BJ (cell line): ENCODE data around the gene ICE2. TPM values are rescaled to one million over a fixed set of nuclear protein-coding genes. Genes with fewer than 3 reads are reported as not detected.

ENCODE experiments used
- CTCF ChIA-PET: fragments of 350-600 bp; formaldehyde crosslinking; extraction: SDS; loops from one replicate; lab custom pipeline; 2021; ENCODE audit warnings: antibody characterized with exemption, inconsistent platforms; lab: Yijun Ruan, JAX
- POLR2A ChIA-PET: fragments of 300-600 bp; sonication (Branson Sonifier 250); formaldehyde crosslinking; extraction: SDS; loops from one replicate; lab custom pipeline; 2021; ENCODE audit warnings: antibody characterized with exemption; lab: Charles Lee
- DNase-seq: peaks from one replicate; pipeline ENCODE4 v3.0.0-alpha.2; 2011; ENCODE audit warnings: low read depth
- H3K27me3 ChIP-seq: 2 replicates; pipeline ENCODE4 v1.6.0; 2011; ENCODE audit warnings: low read length; ENCODE audit not compliant: control insufficient read depth, insufficient read depth
- H3K36me3 ChIP-seq: 2 replicates; pipeline ENCODE4 v1.5.1; 2011; ENCODE audit warnings: low read length; ENCODE audit not compliant: control insufficient read depth, insufficient read depth
- H3K4me3 ChIP-seq: 2 replicates; pipeline ENCODE4 v1.5.1; 2011; ENCODE audit warnings: low read depth, mild to moderate bottlenecking, control low read depth, low read length
- polyA plus RNA-seq: library from polyadenylated mRNA; depleted of rRNA; stranded (reverse); fragments of >200 nt; gene quantifications from 2 replicates; pipeline ENCODE4 v1.2.3, GENCODE V29; 2011
- TF ChIP-seq, protein P1 (sequence below): IDR thresholded peaks from 2 replicates; pipeline ENCODE4 v1.5.1; 2011; ENCODE audit warnings: low read depth, mild to moderate bottlenecking, control low read depth, inconsistent platforms, low read length, moderate library complexity; ENCODE audit not compliant: insufficient read depth

The ICE2 gene
- polyA plus RNA-seq, 1 experiment = 19.4 TPM

DNA sequence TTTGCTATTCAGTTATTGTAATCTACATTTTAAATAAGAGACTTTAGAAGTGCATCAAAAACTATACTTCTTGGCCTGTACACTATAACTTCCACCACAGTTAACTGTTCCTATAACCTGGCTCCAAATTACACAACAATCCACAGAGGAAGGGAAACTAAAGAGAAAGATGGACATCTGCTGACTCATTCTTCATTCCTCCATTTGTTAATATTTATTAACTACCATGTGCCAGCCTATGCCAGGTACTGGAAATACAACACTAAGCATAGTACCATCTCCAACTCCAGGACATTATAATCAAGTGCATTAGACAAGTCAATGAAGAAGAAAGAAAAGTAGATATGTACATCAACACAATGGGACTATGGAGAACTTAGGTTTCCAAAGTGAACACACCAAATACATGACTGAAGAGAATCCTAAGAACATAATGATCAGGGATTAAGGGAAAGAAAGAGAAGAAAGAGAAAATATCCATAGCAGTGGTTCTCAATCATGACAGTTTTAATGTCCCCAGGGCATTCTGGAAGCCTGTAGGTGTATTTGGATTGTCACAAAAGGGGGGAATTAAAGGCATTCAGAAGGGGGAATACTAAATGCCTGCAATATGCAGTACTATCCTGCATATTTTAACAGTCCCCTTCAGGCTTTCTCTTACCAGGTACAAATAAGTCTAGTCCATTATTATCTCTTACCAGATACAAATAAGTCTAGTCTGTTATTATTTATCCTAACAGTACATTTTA is 8.9 kb downstream of the ICE2 start:
- ChIA-PET CTCF (no interaction called here), POLR2A (no interaction called here)
- TF ChIP-seq, protein P1, sequence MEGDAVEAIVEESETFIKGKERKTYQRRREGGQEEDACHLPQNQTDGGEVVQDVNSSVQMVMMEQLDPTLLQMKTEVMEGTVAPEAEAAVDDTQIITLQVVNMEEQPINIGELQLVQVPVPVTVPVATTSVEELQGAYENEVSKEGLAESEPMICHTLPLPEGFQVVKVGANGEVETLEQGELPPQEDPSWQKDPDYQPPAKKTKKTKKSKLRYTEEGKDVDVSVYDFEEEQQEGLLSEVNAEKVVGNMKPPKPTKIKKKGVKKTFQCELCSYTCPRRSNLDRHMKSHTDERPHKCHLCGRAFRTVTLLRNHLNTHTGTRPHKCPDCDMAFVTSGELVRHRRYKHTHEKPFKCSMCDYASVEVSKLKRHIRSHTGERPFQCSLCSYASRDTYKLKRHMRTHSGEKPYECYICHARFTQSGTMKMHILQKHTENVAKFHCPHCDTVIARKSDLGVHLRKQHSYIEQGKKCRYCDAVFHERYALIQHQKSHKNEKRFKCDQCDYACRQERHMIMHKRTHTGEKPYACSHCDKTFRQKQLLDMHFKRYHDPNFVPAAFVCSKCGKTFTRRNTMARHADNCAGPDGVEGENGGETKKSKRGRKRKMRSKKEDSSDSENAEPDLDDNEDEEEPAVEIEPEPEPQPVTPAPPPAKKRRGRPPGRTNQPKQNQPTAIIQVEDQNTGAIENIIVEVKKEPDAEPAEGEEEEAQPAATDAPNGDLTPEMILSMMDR = no peak
- H3K36me3 ChIP-seq = peaks cover 8% of the 10 kb centered on the region
- H3K4me3 ChIP-seq = no peak overlapping the region
- no peak for DNase-seq
- no peaks in the 10 kb centered on the region for H3K27me3 ChIP-seq

DNA sequence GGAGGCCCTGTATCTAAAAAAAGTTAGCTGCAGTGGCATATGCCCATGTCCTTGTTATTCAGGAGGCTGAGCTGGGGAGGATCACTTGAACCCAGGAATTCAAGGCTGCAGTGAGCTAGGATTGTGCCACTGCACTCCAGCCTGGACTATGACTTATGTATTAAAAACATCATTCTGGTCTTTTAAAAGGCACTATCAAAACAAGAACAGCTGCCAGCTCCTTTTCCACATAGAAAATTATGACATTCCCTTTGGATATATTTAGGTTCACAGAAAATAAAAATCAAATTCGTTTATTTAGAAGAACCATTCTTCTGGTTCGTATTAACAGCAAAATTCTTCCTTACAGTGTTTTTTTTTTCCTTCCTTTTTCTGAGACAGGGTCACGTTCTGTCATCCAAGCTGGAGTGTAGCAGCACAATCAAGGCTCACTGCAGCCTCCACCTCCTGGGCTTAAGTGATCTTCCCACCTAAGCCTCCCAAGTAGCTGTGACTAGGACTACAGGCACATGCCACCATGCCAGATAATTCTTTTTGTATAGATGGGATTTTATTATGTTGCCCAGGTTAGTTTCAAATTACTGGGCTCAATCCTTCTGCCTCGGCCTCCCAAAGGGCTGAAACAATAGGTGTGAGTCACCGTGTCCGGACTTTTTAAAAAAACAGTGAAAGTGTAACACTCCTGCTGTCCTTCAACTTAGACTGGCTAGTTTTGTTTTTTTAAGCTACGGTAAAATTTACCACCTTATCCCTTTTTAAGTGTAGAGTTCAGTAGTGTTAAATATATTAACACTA is 13.9 kb downstream of the ICE2 start:
- H3K36me3 ChIP-seq = peaks cover 4% of the 10 kb centered on the region
- TF ChIP-seq, protein P1 = no peak
- POLR2A ChIA-PET = interaction anchor here (0.6 to 0.7 kb wide), 2 partner anchors 83 to 90 kb away, joined by 3 to 4 read pairs; no protein-coding TSS in a partner anchor
- no peak overlapping the region for H3K4me3 ChIP-seq
- no peaks in the 10 kb centered on the region for H3K27me3 ChIP-seq
- no peak for DNase-seq
- CTCF ChIA-PET = interaction anchor here (0.7 kb wide), 1 partner anchor 13 kb away, joined by 3 read pairs; no protein-coding TSS in a partner anchor

DNA sequence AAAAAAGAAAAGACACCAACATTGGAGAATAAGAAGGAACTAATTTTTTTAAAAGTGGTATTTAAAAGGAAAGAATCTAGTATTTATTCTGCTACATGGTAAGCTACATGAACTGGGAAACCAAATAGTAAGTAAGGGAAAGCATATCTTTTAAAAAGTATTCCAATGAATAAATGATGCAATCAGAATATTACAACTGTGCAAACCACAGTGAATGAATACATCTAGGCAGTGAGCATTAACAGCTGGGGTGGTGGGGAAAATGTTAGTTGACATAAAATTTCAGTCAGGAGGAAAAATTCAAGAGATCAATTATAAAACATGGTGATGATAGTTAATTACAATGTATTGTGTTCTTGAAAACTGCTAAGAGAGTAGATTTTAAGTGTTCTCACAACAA is 16.9 kb downstream of the ICE2 start:
- peaks cover 3% of the 10 kb centered on the region; the same call in 1 of the 2 replicates for H3K36me3 ChIP-seq
- TF ChIP-seq, protein P1 = no peak
- ChIA-PET CTCF (no interaction called here), POLR2A (interaction anchor here (0.6 kb wide), 1 partner anchor 14 kb away, joined by 4 read pairs; no protein-coding TSS in a partner anchor)
- no peak overlapping the region for H3K4me3 ChIP-seq
- H3K27me3 ChIP-seq = no peaks in the 10 kb centered on the region
- no peak for DNase-seq

DNA sequence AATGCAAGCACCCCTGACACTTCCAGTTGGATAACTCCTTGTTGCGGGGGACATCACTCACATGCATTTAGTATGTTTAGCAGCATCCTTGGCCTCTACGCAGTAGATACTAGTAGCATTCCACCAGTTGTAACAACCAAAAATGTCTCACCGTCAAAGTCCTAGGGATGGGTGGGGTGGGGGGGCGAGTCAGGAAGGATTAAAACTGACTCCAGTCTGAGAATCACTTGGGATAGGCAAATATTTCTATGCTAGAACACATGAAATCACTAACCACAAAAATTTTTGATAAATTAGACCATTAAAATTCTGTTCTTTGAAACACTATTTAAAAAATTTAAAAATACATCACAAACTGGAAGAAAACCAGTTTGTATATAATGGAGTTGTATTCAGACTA is 18.0 kb downstream of the ICE2 start:
- H3K4me3 ChIP-seq = no peak overlapping the region
- no peaks in the 10 kb centered on the region for H3K27me3 ChIP-seq
- TF ChIP-seq, protein P1 = no peak
- CTCF ChIA-PET = no interaction called here
- POLR2A ChIA-PET = no interaction called here
- 0 out of 2 replicates have a peak, but pooled peaks cover 1% of the 10 kb centered on the region for H3K36me3 ChIP-seq
- no peak for DNase-seq

DNA sequence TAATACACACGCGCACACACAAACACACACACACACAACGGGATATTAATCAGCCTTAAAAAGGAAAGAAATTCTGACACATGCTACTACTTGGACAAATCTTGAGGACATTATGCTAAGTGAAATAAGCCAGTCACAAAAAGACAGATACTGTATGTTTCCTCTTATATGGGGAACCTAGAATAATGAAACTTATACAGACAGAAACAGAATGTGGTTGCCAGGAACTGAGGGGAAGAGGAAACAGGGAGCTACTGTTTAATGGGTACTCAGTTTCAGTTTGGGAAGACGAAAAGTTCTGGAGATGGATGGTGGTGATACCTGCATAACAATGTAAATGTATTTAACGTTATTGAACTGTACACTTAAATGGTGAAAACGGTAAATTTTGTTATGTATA is 20.2 kb downstream of the ICE2 start:
- no peak for DNase-seq
- H3K27me3 ChIP-seq = no peaks in the 10 kb centered on the region
- H3K36me3 ChIP-seq = 0 out of 2 replicates have a peak, but pooled peaks cover 1% of the 10 kb centered on the region
- ChIA-PET POLR2A (no interaction called here), CTCF (no interaction called here)
- TF ChIP-seq, protein P1 = no peak
- no peak overlapping the region for H3K4me3 ChIP-seq
